ENCODE results near the gene FASLG. TPM values are rescaled to one million over a fixed set of nuclear protein-coding genes. Genes with fewer than 3 reads are reported as not detected.

Gene FASLG
- total RNA-seq, 3 donors from 2014 or later (not counting 1 experiment from before 2014, with no cell fraction given): 22.1 to 44.5 (median 24.1) TPM

DNA sequence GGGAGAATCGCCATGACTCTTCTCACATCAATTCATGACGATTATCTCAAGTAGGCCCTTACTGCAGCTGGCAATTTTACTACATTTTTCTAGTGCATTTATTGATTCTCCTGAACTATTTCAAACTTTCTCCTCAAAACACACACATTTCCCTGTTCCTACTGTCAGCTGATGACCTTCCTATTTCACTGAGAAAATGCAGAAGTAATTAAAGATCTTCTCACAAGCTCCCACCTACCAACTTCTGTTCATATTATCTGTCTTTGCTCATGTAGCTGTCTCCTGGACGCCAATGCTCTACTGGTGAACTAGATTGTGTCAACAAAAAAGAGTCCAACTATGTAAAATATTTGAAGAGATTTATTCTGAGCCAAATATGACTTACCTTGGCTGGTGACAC lies 36.4 kb upstream of the FASLG start:
- no peaks in the 10 kb centered on the region for H3K36me3 ChIP-seq (ENCODE audit: control insufficient read depth, insufficient read depth, low read length)
- TF ChIP-seq, protein P1, sequence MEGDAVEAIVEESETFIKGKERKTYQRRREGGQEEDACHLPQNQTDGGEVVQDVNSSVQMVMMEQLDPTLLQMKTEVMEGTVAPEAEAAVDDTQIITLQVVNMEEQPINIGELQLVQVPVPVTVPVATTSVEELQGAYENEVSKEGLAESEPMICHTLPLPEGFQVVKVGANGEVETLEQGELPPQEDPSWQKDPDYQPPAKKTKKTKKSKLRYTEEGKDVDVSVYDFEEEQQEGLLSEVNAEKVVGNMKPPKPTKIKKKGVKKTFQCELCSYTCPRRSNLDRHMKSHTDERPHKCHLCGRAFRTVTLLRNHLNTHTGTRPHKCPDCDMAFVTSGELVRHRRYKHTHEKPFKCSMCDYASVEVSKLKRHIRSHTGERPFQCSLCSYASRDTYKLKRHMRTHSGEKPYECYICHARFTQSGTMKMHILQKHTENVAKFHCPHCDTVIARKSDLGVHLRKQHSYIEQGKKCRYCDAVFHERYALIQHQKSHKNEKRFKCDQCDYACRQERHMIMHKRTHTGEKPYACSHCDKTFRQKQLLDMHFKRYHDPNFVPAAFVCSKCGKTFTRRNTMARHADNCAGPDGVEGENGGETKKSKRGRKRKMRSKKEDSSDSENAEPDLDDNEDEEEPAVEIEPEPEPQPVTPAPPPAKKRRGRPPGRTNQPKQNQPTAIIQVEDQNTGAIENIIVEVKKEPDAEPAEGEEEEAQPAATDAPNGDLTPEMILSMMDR (IDR thresholded peaks at IDR 0.05): no peak
- no peak overlapping the region for H3K27ac ChIP-seq (ENCODE audit: low read length)
- intact Hi-C loops (cut with micrococcal nuclease): no loop called here
- H3K4me3 Mint-ChIP-seq: no peak overlapping the region
- no peaks in the 10 kb centered on the region for H3K27me3 Mint-ChIP-seq (ENCODE audit: low read depth in 2 of 2)
- H3K27me3 ChIP-seq (ENCODE audit: control insufficient read depth, insufficient read depth, low read length): no peaks in the 10 kb centered on the region
- H3K9me3 ChIP-seq (ENCODE audit: control insufficient read depth, insufficient read depth, low read length): peaks cover 13% of the 10 kb centered on the region
- 92% methylated on average over 3 of the region's 3 CpGs for WGBS (ENCODE audit: insufficient coverage)
- H3K4me1 Mint-ChIP-seq: peaks cover 2 to 7% of the 10 kb centered on the region in 2 donors
- DNase-seq (no peak), ATAC-seq (no peak)
- no peak overlapping the region for H3K27ac Mint-ChIP-seq
- peaks cover 23% of the 10 kb centered on the region for H3K36me3 Mint-ChIP-seq
- no peaks in the 10 kb centered on the region for H3K4me1 ChIP-seq (ENCODE audit: control insufficient read depth, insufficient read depth, low read length)
- H3K9me3 Mint-ChIP-seq: peaks cover 2 to 11% of the 10 kb centered on the region in 2 donors
- no peak overlapping the region for H3K4me3 ChIP-seq (ENCODE audit: low read length)

DNA sequence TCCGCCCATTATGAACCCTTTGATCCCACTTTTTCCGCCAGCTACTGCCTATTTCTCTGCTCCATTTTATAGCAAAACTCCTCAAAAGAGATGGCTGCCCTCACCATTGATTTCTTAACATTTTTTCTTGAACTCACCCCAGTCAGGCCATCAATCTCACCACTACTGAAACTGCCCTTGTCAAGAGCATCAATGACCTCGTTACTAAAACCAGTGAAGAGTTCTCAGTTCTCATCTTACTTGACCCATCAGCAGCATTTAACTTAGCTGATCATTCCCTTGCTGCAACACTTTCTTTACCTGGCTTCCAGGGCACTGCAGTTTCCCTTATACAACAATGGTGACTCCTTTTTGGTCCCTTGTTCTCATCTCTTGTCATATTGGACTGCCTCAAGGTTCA lies 35.2 kb upstream of the FASLG start:
- Histone ChIP-seq H3K4me1 (ENCODE audit: control insufficient read depth, insufficient read depth, low read length) (peaks cover 3% of the 10 kb centered on the region), H3K9me3 (ENCODE audit: control insufficient read depth, insufficient read depth, low read length) (peaks cover 13% of the 10 kb centered on the region), H3K4me3 (ENCODE audit: low read length) (no peak overlapping the region), H3K36me3 (ENCODE audit: control insufficient read depth, insufficient read depth, low read length) (no peaks in the 10 kb centered on the region), H3K27me3 (ENCODE audit: control insufficient read depth, insufficient read depth, low read length) (no peaks in the 10 kb centered on the region), H3K27ac (ENCODE audit: low read length) (no peak overlapping the region)
- peaks cover 2 to 11% of the 10 kb centered on the region in 2 donors for H3K9me3 Mint-ChIP-seq
- DNase-seq: no peak
- no peak overlapping the region for H3K27ac Mint-ChIP-seq
- H3K4me3 Mint-ChIP-seq: no peak overlapping the region
- H3K36me3 Mint-ChIP-seq: peaks cover 18% of the 10 kb centered on the region
- no peaks in the 10 kb centered on the region for H3K27me3 Mint-ChIP-seq (ENCODE audit: low read depth in 2 of 2)
- ATAC-seq: no peak
- WGBS (ENCODE audit: insufficient coverage): 89% methylated on average over 3 of the region's 3 CpGs
- peaks cover 9 to 14% of the 10 kb centered on the region in 2 donors for H3K4me1 Mint-ChIP-seq
- intact Hi-C loops (cut with micrococcal nuclease): no loop called here
- TF ChIP-seq, protein P1 (IDR thresholded peaks at IDR 0.05): no peak

DNA sequence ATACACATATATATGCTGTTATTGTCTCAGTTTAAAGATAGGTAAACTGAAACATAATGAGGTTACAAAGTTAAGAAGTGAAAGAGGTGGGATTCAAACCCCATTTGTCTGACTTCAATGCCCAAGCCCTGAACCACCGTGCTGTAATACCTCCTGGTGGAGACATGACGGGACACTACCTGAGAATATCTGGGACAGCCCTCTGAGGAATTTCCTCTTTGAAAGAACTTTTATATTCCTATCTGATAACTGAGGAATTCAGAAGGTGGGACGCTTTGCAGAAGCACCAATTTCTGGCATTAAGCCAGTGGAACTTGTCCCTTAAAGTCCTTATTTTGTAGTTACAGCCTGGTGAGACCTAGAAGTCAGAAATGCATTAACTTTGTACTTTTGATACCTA lies 32.1 kb upstream of the FASLG start:
- 100% methylated on average over 3 of the region's 3 CpGs for WGBS (ENCODE audit: insufficient coverage)
- H3K9me3 ChIP-seq (ENCODE audit: control insufficient read depth, insufficient read depth, low read length): no peaks in the 10 kb centered on the region
- intact Hi-C loops (cut with micrococcal nuclease): no loop called here
- no peaks in the 10 kb centered on the region for H3K9me3 Mint-ChIP-seq
- TF ChIP-seq, protein P1 (IDR thresholded peaks at IDR 0.05): no peak
- DNase-seq (no peak), ATAC-seq (no peak)
- no peak overlapping the region for H3K27ac Mint-ChIP-seq
- no peak overlapping the region for H3K4me3 Mint-ChIP-seq
- peaks cover 28 to 30% of the 10 kb centered on the region in 2 donors for H3K4me1 Mint-ChIP-seq
- H3K36me3 Mint-ChIP-seq: no peaks in the 10 kb centered on the region
- no peaks in the 10 kb centered on the region for H3K27me3 ChIP-seq (ENCODE audit: control insufficient read depth, insufficient read depth, low read length)
- H3K4me1 ChIP-seq (ENCODE audit: control insufficient read depth, insufficient read depth, low read length): peaks cover 14% of the 10 kb centered on the region
- no peaks in the 10 kb centered on the region for H3K27me3 Mint-ChIP-seq (ENCODE audit: low read depth in 2 of 2)
- H3K4me3 ChIP-seq (ENCODE audit: low read length): no peak overlapping the region
- no peaks in the 10 kb centered on the region for H3K36me3 ChIP-seq (ENCODE audit: control insufficient read depth, insufficient read depth, low read length)
- H3K27ac ChIP-seq (ENCODE audit: low read length): no peak overlapping the region

DNA sequence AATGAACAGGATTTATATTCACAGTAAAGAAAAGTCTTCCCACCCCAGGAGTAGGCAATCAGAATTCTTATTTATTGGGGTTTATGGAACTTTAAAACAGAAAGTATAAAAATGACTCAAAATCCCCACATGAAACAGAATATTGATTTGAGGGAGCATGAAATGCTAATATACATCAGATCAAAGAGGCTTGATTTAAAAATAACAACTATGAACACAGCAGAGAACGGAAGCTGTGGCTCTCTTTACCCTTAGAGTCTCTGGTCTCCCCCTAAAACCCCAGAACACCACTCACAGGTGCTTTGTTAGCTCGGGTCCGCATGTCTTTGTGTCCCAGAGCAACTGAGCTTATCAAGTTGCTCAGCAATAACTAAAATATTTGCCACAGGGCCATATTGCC lies 31.2 kb upstream of the FASLG start:
- Mint-ChIP-seq H3K36me3 (no peaks in the 10 kb centered on the region), H3K4me1 (peaks cover 28 to 30% of the 10 kb centered on the region in 2 donors), H3K27ac (peak overlapping the region; percentile 32 to 53), H3K9me3 (no peaks in the 10 kb centered on the region), H3K4me3 (no peak overlapping the region), H3K27me3 (ENCODE audit: low read depth in 2 of 2) (no peaks in the 10 kb centered on the region)
- intact Hi-C loops (cut with micrococcal nuclease): no loop called here
- H3K9me3 ChIP-seq (ENCODE audit: control insufficient read depth, insufficient read depth, low read length): no peaks in the 10 kb centered on the region
- H3K4me1 ChIP-seq (ENCODE audit: control insufficient read depth, insufficient read depth, low read length): peaks cover 14% of the 10 kb centered on the region
- ATAC-seq (no peak), DNase-seq (peak in 1 of 2 donors; percentile 39)
- 50% methylated on average over 3 of the region's 3 CpGs for WGBS (ENCODE audit: insufficient coverage)
- no peak overlapping the region for H3K27ac ChIP-seq (ENCODE audit: low read length)
- H3K27me3 ChIP-seq (ENCODE audit: control insufficient read depth, insufficient read depth, low read length): no peaks in the 10 kb centered on the region
- no peak overlapping the region for H3K4me3 ChIP-seq (ENCODE audit: low read length)
- TF ChIP-seq, protein P1 (IDR thresholded peaks at IDR 0.05): no peak
- H3K36me3 ChIP-seq (ENCODE audit: control insufficient read depth, insufficient read depth, low read length): no peaks in the 10 kb centered on the region
